Measurements from ENCODE around the gene ADAMTSL1. TPM values are rescaled to one million over a fixed set of nuclear protein-coding genes. Genes with fewer than 3 reads are reported as not detected.
A peak's percentile ranks its signal among the peaks of the same experiment; 100 is the strongest.

Gene ADAMTSL1
- total and polyA plus RNA-seq, 9 of the 15 experiments (the other 6 are each of a cell fraction or from before 2014, with no cell fraction given) = 0.01 TPM; not detected in 8

- TF ChIP-seq ZBTB11 (CRISPR knock-in tag; IDR thresholded peaks at IDR 0.05) (no peak), ZNF347 (CRISPR knock-in tag; IDR thresholded peaks at IDR 0.05; ENCODE audit: low read depth) (no peak), U2AF2 (optimal IDR thresholded peaks at IDR 0.05; ENCODE audit: low read depth, low read length) (no peak)
Measured at GRCh38 chr9:18717759-18718158, 243.8 kb downstream of the ADAMTSL1 start (continued).

GRCh38 chr9:18718393-18718792 lies 244.4 kb downstream of the ADAMTSL1 start:
- ChIA-PET POLR2A (interaction anchor here (1.1 kb wide), 1 partner anchor 25 kb away, joined by 3 read pairs; no protein-coding TSS in a partner anchor), CTCF (ENCODE audit: low intra/inter-chr PET ratio) (no interaction called here)
- no peaks in the 10 kb centered on the region for H3K27me3 ChIP-seq (ENCODE audit: control insufficient read depth in 2 of 2, insufficient read depth in 2 of 2, low read length in 2 of 2)
- no peaks in the 10 kb centered on the region for H4K20me1 ChIP-seq (replicated peaks; ENCODE audit: control insufficient read depth, insufficient read depth, low read length)
- TF ChIP-seq POLR2H (tag; IDR thresholded peaks at IDR 0.05; ENCODE audit: low read depth) = no peak
- no peak for TF ChIP-seq CEBPG (CRISPR knock-in tag; IDR thresholded peaks at IDR 0.05)
- 0 out of 4 replicates have a peak, but pooled peaks of 1 of the 2 experiments have one; percentile 26 for TF ChIP-seq CEBPG (tag; conservative IDR thresholded peaks at IDR 0.05 in 1 of 2, IDR thresholded peaks at IDR 0.05 in 1 of 2)
- TF ChIP-seq ATF4 (CRISPR knock-in tag; IDR thresholded peaks at IDR 0.05) = peak; percentile 65; the same call in 1 of the 2 replicates
- H3K4me3 ChIP-seq = no peak overlapping the region
- H3K79me2 ChIP-seq (ENCODE audit: control insufficient read depth, insufficient read depth, low read length) = no peaks in the 10 kb centered on the region
- H3K36me3 ChIP-seq (ENCODE audit: control insufficient read depth, insufficient read depth, low read length) = no peaks in the 10 kb centered on the region
- DNase-seq (ENCODE audit: extremely low read depth in 1 of 4, low spot score in 3 of 4) (no peak), FAIRE-seq (no peak), ATAC-seq (peak; percentile 38; the same call in 1 of the 3 replicates)
- H3K9me1 ChIP-seq (ENCODE audit: control insufficient read depth, insufficient read depth, low read length) = no peaks in the 10 kb centered on the region
- H3K4me1 ChIP-seq (replicated peaks in 1 of 2; ENCODE audit: control insufficient read depth in 2 of 2, insufficient read depth in 2 of 2, low read length in 2 of 2) = no peaks in the 10 kb centered on the region
- intact Hi-C loops (cut with micrococcal nuclease) = no loop called here
- BruUV-seq (replicated peaks) = no TSS peak
- H3K9ac ChIP-seq (ENCODE audit: insufficient read depth in 1 of 2, low read depth in 2 of 2, low read length in 2 of 2) = no peak overlapping the region
- in situ Hi-C loops (cut with MboI) = no loop called here
- no peak overlapping the region for H2AFZ ChIP-seq (ENCODE audit: low read depth, low read length)
- WGBS (ENCODE audit: insufficient coverage, low coverage, missing lambda C conversion rate) = 0% methylated on average over 12 of the region's 12 CpGs
- no peak overlapping the region for H3K4me2 ChIP-seq (ENCODE audit: insufficient read depth, low read length)
- no peak overlapping the region for H3K27ac ChIP-seq (ENCODE audit: extremely low read depth, low read depth, low read length)
- H3K9me3 ChIP-seq (replicated peaks; ENCODE audit: control insufficient read depth, insufficient read depth, low read depth, low read length) = no peaks in the 10 kb centered on the region

Data from K562 (cell line).